Measurements from ENCODE around the gene CENPT.
"Not testable (repeated sequence)": the region's sequence is repeated elsewhere in the genome, so short reads cannot be mapped to it uniquely, and the experiment has no call there.

CENPT gene

GRCh38 chr16:67846063-67846319 is 1.5 kb downstream of the CENPT start:
- DNase-seq (ENCODE audit: low read depth): no peak

- DNase-seq (ENCODE audit: low read depth): no peak
Observed at GRCh38 chr16:67845291-67846062, 2.0 kb downstream of the CENPT start.

GRCh38 chr16:67844497-67844896 is 3.0 kb downstream of the CENPT start:
- DNase-seq (ENCODE audit: low read depth): no peak

GRCh38 chr16:67843343-67843765 is 4.1 kb downstream of the CENPT start:
- no peak for DNase-seq (ENCODE audit: low read depth)

GRCh38 chr16:67842509-67843342 is 4.8 kb downstream of the CENPT start:
- DNase-seq (ENCODE audit: low read depth): no peak

- peak; percentile 94 for DNase-seq (ENCODE audit: low read depth)
Observed at GRCh38 chr16:67841816-67842508, 5.5 kb downstream of the CENPT start, which contains the start of gene THAP11. Gene THAP11, plus strand, starts transcription at chr16:67842320. Its CDS starts 235 bp downstream, at chr16:67842555.

- DNase-seq (ENCODE audit: low read depth): no peak
Observed at GRCh38 chr16:67841198-67841815, 6.2 kb downstream of the CENPT start.

- no peak for DNase-seq (ENCODE audit: low read depth)
Observed at GRCh38 chr16:67837811-67838210, 9.7 kb downstream of the CENPT start.

GRCh38 chr16:67837190-67837589 is 10.3 kb downstream of the CENPT start:
- not testable (repeated sequence) for DNase-seq (ENCODE audit: low read depth)

GRCh38 chr16:67834242-67834614 is 13.3 kb downstream of the CENPT start:
- DNase-seq (ENCODE audit: low read depth): no peak

GRCh38 chr16:67833415-67834241 is 13.9 kb downstream of the CENPT start:
- DNase-seq (ENCODE audit: low read depth): no peak

- DNase-seq (ENCODE audit: low read depth): no peak
Observed at GRCh38 chr16:67833030-67833414, 14.5 kb downstream of the CENPT start.

GRCh38 chr16:67828651-67829050 is 18.8 kb downstream of the CENPT start:
- DNase-seq (ENCODE audit: low read depth): no peak

GRCh38 chr16:67825906-67826305 is 21.6 kb downstream of the CENPT start:
- no peak for DNase-seq (ENCODE audit: low read depth)

- DNase-seq (ENCODE audit: low read depth): no peak
Observed at GRCh38 chr16:67825119-67825518, 22.4 kb downstream of the CENPT start.

GRCh38 chr16:67822511-67822910 is 25.0 kb downstream of the CENPT start:
- no peak for DNase-seq (ENCODE audit: low read depth)

GRCh38 chr16:67820608-67821259 is 26.8 kb downstream of the CENPT start:
- DNase-seq (ENCODE audit: low read depth): no peak

- no peak for DNase-seq (ENCODE audit: low read depth)
Observed at GRCh38 chr16:67814567-67814966, 32.9 kb downstream of the CENPT start.

- no peak for DNase-seq (ENCODE audit: low read depth)
Observed at GRCh38 chr16:67811899-67812298, 35.6 kb downstream of the CENPT start.

- no peak for DNase-seq (ENCODE audit: low read depth)
Observed at GRCh38 chr16:67807148-67807682, 40.3 kb downstream of the CENPT start.

All from HS-27A (cell line).